CD4-positive, alpha-beta T cell treated with Interleukin-15 for 4 hours (primary cell): Measurements from ENCODE around the gene SHBG.
A peak's percentile ranks its signal among the peaks of the same experiment; 100 is the strongest.
"Not testable (repeated sequence)": the region's sequence is repeated elsewhere in the genome, so short reads cannot be mapped to it uniquely, and the experiment has no call there.

Experiments used
- DNase-seq: peaks from one replicate; pipeline ENCODE4 v3.0.0-alpha.2; 2020; ENCODE audit warnings: low spot score

SHBG gene

GRCh38 chr17:7629939-7630571 lies at the start of gene SHBG:
Gene SHBG, plus strand, starts transcription at chr17:7630135. Its CDS starts 38 bp downstream, at chr17:7630173.
- DNase-seq = no peak

GRCh38 chr17:7580604-7581575 lies 49.0 kb upstream of the SHBG start:
- DNase-seq = no peak

GRCh38 chr17:7582396-7583252 lies 47.3 kb upstream of the SHBG start:
- no peak for DNase-seq

- peak; percentile 96 for DNase-seq
Observed at GRCh38 chr17:7583253-7584109, 46.5 kb upstream of the SHBG start, which contains the start of gene MPDU1. Gene MPDU1, plus strand, starts transcription at chr17:7583852. Its CDS starts 11 bp downstream, at chr17:7583863.

GRCh38 chr17:7586673-7587419 lies 43.1 kb upstream of the SHBG start:
- DNase-seq = no peak

- DNase-seq = no peak
Observed at GRCh38 chr17:7587420-7588151, 42.3 kb upstream of the SHBG start.

GRCh38 chr17:7588553-7589203 lies 41.3 kb upstream of the SHBG start:
- DNase-seq = no peak

GRCh38 chr17:7589204-7589868 lies 40.6 kb upstream of the SHBG start:
- peak; percentile 65 for DNase-seq

GRCh38 chr17:7589891-7590691 lies 39.8 kb upstream of the SHBG start, which contains the start of gene SOX15:
Gene SOX15, minus strand, starts transcription at chr17:7590094. Its CDS starts 418 bp downstream, at chr17:7589676.
- no peak for DNase-seq

GRCh38 chr17:7590743-7591142 lies 39.2 kb upstream of the SHBG start:
- no peak for DNase-seq

- DNase-seq = no peak
Observed at GRCh38 chr17:7591596-7591995, 38.3 kb upstream of the SHBG start.

- no peak for DNase-seq
Observed at GRCh38 chr17:7592422-7593021, 37.4 kb upstream of the SHBG start.

GRCh38 chr17:7593296-7593695 lies 36.6 kb upstream of the SHBG start:
- DNase-seq = no peak

- DNase-seq = not testable (repeated sequence)
Observed at GRCh38 chr17:7597561-7597960, 32.4 kb upstream of the SHBG start.

- no peak for DNase-seq
Observed at GRCh38 chr17:7606280-7606679, 23.7 kb upstream of the SHBG start.

GRCh38 chr17:7610641-7611040 lies 19.3 kb upstream of the SHBG start:
- DNase-seq = no peak

GRCh38 chr17:7611635-7612293 lies 18.2 kb upstream of the SHBG start:
- DNase-seq = no peak
